HFF-Myc (cell line): ENCODE measurements around the gene TTC33.

Experiments used
- DNase-seq: peaks from one replicate; pipeline ENCODE4 v3.0.0-alpha.2; 2011; ENCODE audit warnings: low read depth; ENCODE audit errors: extremely low read depth
- H3K4me3 ChIP-seq: replicated peaks from 2 replicates; pipeline ENCODE4 v1.5.1; 2011; ENCODE audit warnings: low read depth, mild to moderate bottlenecking, control low read depth, low read length
- CTCF ChIP-seq: IDR thresholded peaks from 2 replicates; pipeline ENCODE4 v1.5.1; 2012; ENCODE audit warnings: mild to moderate bottlenecking, low read depth, low read length, control low read depth; ENCODE audit errors: missing control alignments

The TTC33 gene

DNA sequence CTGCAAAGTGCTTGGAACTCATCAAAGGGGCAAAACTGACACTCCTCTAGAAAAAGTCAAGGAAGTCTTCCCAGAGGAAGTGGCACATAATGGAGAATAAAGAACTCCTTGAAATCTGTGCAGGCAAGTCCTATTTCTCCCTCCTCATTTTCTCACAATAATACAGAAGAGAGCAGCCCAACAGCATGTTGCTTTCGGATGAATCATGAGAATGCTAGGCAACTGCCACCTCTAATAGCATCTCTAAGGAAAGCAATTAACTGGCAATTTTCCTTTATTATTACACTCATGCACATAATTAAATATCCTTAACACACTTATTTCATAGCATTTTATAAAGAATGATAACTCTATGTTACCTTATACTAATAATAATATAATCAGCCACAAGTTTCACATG lies 198.3 kb downstream of the TTC33 start:
- no peak for DNase-seq
- TF ChIP-seq CTCF = no peak

GRCh38 chr5:40556811-40557210 lies 198.9 kb downstream of the TTC33 start:
- DNase-seq = no peak
- TF ChIP-seq CTCF = no peak
- H3K4me3 ChIP-seq = no peak overlapping the region

More for the DNA sequence above, 198.3 kb downstream of the TTC33 start:
- H3K4me3 ChIP-seq = no peak overlapping the region

- H3K4me3 ChIP-seq = no peak overlapping the region
- no peak for TF ChIP-seq CTCF
- DNase-seq = no peak
Observed at GRCh38 chr5:40555886-40556285, 199.9 kb downstream of the TTC33 start.

- no peak overlapping the region for H3K4me3 ChIP-seq
- TF ChIP-seq CTCF = no peak
Observed at GRCh38 chr5:40554813-40555212, 200.9 kb downstream of the TTC33 start.

GRCh38 chr5:40554054-40554453 lies 201.7 kb downstream of the TTC33 start:
- TF ChIP-seq CTCF = no peak
- no peak for DNase-seq
- no peak overlapping the region for H3K4me3 ChIP-seq

More at GRCh38 chr5:40554813-40555212, 200.9 kb downstream of the TTC33 start:
- no peak for DNase-seq

GRCh38 chr5:40552981-40553380 lies 202.8 kb downstream of the TTC33 start:
- no peak overlapping the region for H3K4me3 ChIP-seq
- TF ChIP-seq CTCF = no peak
- no peak for DNase-seq
